Body of pancreas (tissue), 4 donors: ENCODE results near the gene MKNK1.

ENCODE experiments used
- CTCF ChIP-seq, 7 experiments: fragments of 450-650 bp in 4 of 7; fragments of 200-600 bp in 3 of 7; sonication (generic) in 3 of 7; IDR thresholded peaks; one replicate each; pipeline ENCODE4 v1.5.1; 2016 to 2019; ENCODE audit warnings: antibody characterized with exemption in 7 of 7
- POLR2A ChIP-seq, 3 donors: fragments of 450-650 bp; IDR thresholded peaks; one replicate each; pipeline ENCODE4 v1.6.1; 2016; ENCODE audit warnings: antibody characterized with exemption in 3 of 3, mild to moderate bottlenecking in 2 of 3

- TF ChIP-seq CTCF (IDR thresholded peaks at IDR 0.05) (no peak), POLR2A (IDR thresholded peaks at IDR 0.05) (no peak)
Observed at GRCh38 chr1:46571691-46572225, 32.3 kb downstream of the MKNK1 start.
